Measurements from ENCODE around the gene GMCL1.
"Not testable (repeated sequence)": the region's sequence is repeated elsewhere in the genome, so short reads cannot be mapped to it uniquely, and the experiment has no call there.

GRCh38 chr2:69894737-69895136 lies 65.3 kb downstream of the GMCL1 start:
- not testable (repeated sequence) for TF ChIP-seq POLR2A, CTCF (IDR thresholded peaks at IDR 0.05)
